ENCODE data around the gene IDH2.

Gene IDH2

DNA sequence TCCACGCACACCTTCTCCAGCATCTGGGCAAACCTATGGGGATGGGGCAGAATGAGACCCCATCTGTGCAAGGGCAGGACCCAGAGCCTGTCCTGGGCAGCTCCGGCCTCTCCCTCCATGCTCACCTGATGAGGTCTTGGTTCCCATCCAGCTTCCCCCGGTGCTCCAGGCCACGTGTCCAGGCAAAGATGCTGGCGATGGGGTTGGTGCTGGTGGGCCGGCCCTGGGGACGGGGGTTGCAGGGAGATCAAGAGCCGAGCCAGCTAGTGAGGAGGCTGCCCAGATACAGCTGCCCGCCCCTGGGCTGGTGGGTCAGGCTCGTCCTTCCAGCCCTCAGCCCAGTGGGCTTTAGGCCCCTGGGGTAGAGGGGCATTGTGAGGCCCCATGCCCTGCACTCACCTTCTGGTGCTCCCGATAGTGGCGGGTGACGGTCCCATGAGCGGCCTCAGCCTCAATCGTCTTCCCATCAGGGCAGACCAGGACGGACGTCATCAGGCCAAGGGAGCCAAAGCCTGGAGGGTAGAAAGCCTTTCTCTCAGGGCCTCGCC is 17.3 kb downstream of the IDH2 start:
- TF ChIP-seq CSDC2 (CRISPR knock-in tag; IDR thresholded peaks at IDR 0.05), result no peak
- no peak for TF ChIP-seq ZFP30 (CRISPR knock-in tag; IDR thresholded peaks at IDR 0.05)
- TF ChIP-seq SNAI2 (CRISPR knock-in tag; IDR thresholded peaks at IDR 0.05), result no peak
- TF ChIP-seq, protein P1, sequence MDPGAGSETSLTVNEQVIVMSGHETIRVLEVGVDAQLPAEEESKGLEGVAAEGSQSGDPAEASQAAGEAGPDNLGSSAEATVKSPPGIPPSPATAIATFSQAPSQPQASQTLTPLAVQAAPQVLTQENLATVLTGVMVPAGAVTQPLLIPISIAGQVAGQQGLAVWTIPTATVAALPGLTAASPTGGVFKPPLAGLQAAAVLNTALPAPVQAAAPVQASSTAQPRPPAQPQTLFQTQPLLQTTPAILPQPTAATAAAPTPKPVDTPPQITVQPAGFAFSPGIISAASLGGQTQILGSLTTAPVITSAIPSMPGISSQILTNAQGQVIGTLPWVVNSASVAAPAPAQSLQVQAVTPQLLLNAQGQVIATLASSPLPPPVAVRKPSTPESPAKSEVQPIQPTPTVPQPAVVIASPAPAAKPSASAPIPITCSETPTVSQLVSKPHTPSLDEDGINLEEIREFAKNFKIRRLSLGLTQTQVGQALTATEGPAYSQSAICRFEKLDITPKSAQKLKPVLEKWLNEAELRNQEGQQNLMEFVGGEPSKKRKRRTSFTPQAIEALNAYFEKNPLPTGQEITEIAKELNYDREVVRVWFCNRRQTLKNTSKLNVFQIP (CRISPR knock-in tag; IDR thresholded peaks at IDR 0.05; ENCODE audit: borderline replicate concordance, low read depth), result no peak
- no peak for TF ChIP-seq ZNF70 (CRISPR knock-in tag; IDR thresholded peaks at IDR 0.05)
- TF ChIP-seq TOX (CRISPR knock-in tag; IDR thresholded peaks at IDR 0.05; ENCODE audit: borderline replicate concordance), result no peak
- TF ChIP-seq TCF4 (CRISPR knock-in tag; IDR thresholded peaks at IDR 0.05; ENCODE audit: borderline replicate concordance), result no peak
- no peak for ATAC-seq

DNA sequence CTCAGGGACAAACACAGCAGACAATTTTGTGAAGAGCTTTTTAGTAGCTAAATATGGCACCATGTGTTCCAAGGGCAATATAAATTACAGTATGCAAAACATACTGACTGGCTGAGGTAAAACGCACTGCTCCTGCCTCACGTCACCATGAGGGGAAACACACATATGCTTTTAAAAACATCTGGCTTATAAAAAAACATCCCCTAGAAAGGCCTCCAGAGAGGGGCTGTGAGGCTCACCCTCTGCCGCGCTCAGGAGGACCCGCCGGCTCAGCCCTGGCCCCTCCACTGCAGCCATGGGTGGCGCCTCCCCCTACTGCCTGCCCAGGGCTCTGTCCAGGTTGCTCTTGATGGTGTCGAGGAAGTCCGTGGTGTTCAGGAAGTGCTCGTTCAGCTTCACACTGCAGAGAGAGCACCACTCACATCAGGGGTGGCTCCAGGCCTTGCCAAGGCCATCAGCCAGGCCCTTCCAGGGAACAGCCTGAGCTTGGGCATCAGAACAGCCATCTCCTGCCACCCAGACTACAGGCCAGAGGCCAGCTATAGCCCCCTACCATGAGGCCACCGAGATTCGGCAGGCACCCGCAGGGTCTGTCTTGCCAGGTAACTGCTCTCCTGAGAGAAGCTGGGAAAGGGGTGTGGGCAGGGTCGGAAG is 18.2 kb downstream of the IDH2 start:
- TF ChIP-seq ISL1 (CRISPR knock-in tag; IDR thresholded peaks at IDR 0.05) (no peak), TCF4 (CRISPR knock-in tag; IDR thresholded peaks at IDR 0.05; ENCODE audit: borderline replicate concordance) (no peak), OSR1 (CRISPR knock-in tag; IDR thresholded peaks at IDR 0.05) (no peak), ESRRG (CRISPR knock-in tag; IDR thresholded peaks at IDR 0.05) (no peak), PPARA (CRISPR knock-in tag; IDR thresholded peaks at IDR 0.05; ENCODE audit: borderline replicate concordance) (no peak), TOX (CRISPR knock-in tag; IDR thresholded peaks at IDR 0.05; ENCODE audit: borderline replicate concordance) (no peak), GLIS3 (CRISPR knock-in tag; IDR thresholded peaks at IDR 0.05) (no peak), ARNTL (CRISPR knock-in tag; IDR thresholded peaks at IDR 0.05; ENCODE audit: borderline replicate concordance, low read depth) (no peak), ZNF8 (CRISPR knock-in tag; IDR thresholded peaks at IDR 0.05) (no peak), SNAI2 (CRISPR knock-in tag; IDR thresholded peaks at IDR 0.05) (no peak), ZFP3 (CRISPR knock-in tag; IDR thresholded peaks at IDR 0.05) (no peak), ZNF565 (CRISPR knock-in tag; conservative IDR thresholded peaks at IDR 0.05; ENCODE audit: low read depth) (no peak), ZC3H10 (CRISPR knock-in tag; IDR thresholded peaks at IDR 0.05) (no peak), BACH2 (CRISPR knock-in tag; IDR thresholded peaks at IDR 0.05; ENCODE audit: borderline replicate concordance) (no peak), CSDC2 (CRISPR knock-in tag; IDR thresholded peaks at IDR 0.05) (no peak)
- TF ChIP-seq, protein P2, sequence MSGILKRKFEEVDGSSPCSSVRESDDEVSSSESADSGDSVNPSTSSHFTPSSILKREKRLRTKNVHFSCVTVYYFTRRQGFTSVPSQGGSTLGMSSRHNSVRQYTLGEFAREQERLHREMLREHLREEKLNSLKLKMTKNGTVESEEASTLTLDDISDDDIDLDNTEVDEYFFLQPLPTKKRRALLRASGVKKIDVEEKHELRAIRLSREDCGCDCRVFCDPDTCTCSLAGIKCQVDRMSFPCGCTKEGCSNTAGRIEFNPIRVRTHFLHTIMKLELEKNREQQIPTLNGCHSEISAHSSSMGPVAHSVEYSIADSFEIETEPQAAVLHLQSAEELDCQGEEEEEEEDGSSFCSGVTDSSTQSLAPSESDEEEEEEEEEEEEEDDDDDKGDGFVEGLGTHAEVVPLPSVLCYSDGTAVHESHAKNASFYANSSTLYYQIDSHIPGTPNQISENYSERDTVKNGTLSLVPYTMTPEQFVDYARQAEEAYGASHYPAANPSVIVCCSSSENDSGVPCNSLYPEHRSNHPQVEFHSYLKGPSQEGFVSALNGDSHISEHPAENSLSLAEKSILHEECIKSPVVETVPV (CRISPR knock-in tag; IDR thresholded peaks at IDR 0.05), result no peak
- TF ChIP-seq, protein P3, sequence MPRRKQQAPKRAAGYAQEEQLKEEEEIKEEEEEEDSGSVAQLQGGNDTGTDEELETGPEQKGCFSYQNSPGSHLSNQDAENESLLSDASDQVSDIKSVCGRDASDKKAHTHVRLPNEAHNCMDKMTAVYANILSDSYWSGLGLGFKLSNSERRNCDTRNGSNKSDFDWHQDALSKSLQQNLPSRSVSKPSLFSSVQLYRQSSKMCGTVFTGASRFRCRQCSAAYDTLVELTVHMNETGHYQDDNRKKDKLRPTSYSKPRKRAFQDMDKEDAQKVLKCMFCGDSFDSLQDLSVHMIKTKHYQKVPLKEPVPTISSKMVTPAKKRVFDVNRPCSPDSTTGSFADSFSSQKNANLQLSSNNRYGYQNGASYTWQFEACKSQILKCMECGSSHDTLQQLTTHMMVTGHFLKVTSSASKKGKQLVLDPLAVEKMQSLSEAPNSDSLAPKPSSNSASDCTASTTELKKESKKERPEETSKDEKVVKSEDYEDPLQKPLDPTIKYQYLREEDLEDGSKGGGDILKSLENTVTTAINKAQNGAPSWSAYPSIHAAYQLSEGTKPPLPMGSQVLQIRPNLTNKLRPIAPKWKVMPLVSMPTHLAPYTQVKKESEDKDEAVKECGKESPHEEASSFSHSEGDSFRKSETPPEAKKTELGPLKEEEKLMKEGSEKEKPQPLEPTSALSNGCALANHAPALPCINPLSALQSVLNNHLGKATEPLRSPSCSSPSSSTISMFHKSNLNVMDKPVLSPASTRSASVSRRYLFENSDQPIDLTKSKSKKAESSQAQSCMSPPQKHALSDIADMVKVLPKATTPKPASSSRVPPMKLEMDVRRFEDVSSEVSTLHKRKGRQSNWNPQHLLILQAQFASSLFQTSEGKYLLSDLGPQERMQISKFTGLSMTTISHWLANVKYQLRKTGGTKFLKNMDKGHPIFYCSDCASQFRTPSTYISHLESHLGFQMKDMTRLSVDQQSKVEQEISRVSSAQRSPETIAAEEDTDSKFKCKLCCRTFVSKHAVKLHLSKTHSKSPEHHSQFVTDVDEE (CRISPR knock-in tag; IDR thresholded peaks at IDR 0.05), result no peak
- TF ChIP-seq, protein P4, sequence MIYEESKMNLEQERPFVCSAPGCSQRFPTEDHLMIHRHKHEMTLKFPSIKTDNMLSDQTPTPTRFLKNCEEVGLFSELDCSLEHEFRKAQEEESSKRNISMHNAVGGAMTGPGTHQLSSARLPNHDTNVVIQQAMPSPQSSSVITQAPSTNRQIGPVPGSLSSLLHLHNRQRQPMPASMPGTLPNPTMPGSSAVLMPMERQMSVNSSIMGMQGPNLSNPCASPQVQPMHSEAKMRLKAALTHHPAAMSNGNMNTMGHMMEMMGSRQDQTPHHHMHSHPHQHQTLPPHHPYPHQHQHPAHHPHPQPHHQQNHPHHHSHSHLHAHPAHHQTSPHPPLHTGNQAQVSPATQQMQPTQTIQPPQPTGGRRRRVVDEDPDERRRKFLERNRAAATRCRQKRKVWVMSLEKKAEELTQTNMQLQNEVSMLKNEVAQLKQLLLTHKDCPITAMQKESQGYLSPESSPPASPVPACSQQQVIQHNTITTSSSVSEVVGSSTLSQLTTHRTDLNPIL (CRISPR knock-in tag; IDR thresholded peaks at IDR 0.05; ENCODE audit: low read depth), result no peak
- TF ChIP-seq, protein P1 (CRISPR knock-in tag; IDR thresholded peaks at IDR 0.05; ENCODE audit: borderline replicate concordance, low read depth), result no peak
- ATAC-seq, result no peak

DNA sequence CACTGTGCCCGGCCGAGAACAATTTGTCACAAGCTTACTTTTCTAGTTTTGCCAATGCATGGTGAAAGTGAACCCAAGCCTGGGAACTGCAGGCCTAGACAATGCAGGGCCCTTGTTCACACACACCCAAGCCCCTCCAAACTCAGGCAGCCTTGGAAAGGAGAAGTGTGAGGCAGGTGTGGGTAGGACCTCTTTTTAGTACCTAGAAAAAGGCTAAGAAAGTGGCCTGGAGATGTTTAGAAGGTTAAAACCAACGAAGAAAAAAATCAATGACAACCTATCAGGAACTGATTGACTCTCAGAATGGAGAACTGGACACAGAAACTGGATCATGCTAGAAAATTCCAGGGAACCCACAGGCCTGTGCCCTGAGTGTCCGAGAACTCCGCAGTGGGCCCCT is 18.8 kb downstream of the IDH2 start:
- ATAC-seq, result no peak
- no peak for TF ChIP-seq ZFP30 (CRISPR knock-in tag; IDR thresholded peaks at IDR 0.05)
- TF ChIP-seq, protein P3 (CRISPR knock-in tag; IDR thresholded peaks at IDR 0.05), result no peak
- TF ChIP-seq OSR1 (CRISPR knock-in tag; IDR thresholded peaks at IDR 0.05), result no peak
- TF ChIP-seq, protein P1 (CRISPR knock-in tag; IDR thresholded peaks at IDR 0.05; ENCODE audit: borderline replicate concordance, low read depth), result no peak
- no peak for TF ChIP-seq GLIS3 (CRISPR knock-in tag; IDR thresholded peaks at IDR 0.05)
- no peak for TF ChIP-seq ISL1 (CRISPR knock-in tag; IDR thresholded peaks at IDR 0.05)
